ENCODE results near the gene CSPG4. TPM values are rescaled to one million over a fixed set of nuclear protein-coding genes. Genes with fewer than 3 reads are reported as not detected.

CSPG4 gene
- total RNA-seq, 2 donors from 2014 or later = 2.1 to 12.7 TPM

- peaks cover 6% of the 10 kb centered on the region for H3K4me1 ChIP-seq
- DNase-seq = no peak
- H3K9ac ChIP-seq (ENCODE audit: low read depth in 2 of 2, low read length in 2 of 2) = no peak overlapping the region
- no peaks in the 10 kb centered on the region for H3K36me3 ChIP-seq
- no peak overlapping the region for H3K27ac ChIP-seq
- H3K9me3 ChIP-seq = no peaks in the 10 kb centered on the region
- TF ChIP-seq, protein P1, sequence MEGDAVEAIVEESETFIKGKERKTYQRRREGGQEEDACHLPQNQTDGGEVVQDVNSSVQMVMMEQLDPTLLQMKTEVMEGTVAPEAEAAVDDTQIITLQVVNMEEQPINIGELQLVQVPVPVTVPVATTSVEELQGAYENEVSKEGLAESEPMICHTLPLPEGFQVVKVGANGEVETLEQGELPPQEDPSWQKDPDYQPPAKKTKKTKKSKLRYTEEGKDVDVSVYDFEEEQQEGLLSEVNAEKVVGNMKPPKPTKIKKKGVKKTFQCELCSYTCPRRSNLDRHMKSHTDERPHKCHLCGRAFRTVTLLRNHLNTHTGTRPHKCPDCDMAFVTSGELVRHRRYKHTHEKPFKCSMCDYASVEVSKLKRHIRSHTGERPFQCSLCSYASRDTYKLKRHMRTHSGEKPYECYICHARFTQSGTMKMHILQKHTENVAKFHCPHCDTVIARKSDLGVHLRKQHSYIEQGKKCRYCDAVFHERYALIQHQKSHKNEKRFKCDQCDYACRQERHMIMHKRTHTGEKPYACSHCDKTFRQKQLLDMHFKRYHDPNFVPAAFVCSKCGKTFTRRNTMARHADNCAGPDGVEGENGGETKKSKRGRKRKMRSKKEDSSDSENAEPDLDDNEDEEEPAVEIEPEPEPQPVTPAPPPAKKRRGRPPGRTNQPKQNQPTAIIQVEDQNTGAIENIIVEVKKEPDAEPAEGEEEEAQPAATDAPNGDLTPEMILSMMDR (IDR thresholded peaks at IDR 0.05) = no peak
- intact Hi-C loops (cut with DNase I) = loop anchor here (5.0 kb wide), 1 partner anchor 77 kb away; no protein-coding TSS in a partner anchor
- no peak overlapping the region for H3K4me3 ChIP-seq
- no peaks in the 10 kb centered on the region for H3K27me3 ChIP-seq
These were observed 12.5 kb upstream of the CSPG4 start for GRCh38 chr15:75725006-75725718.

GRCh38 chr15:75723847-75724660, 11.4 kb upstream of the CSPG4 start:
- Histone ChIP-seq H3K36me3 (no peaks in the 10 kb centered on the region), H3K27me3 (no peaks in the 10 kb centered on the region), H3K27ac (peak overlapping the region; percentile 38), H3K9ac (ENCODE audit: low read depth in 2 of 2, low read length in 2 of 2) (peak overlapping the region; percentile 58 to 62), H3K9me3 (no peaks in the 10 kb centered on the region), H3K4me3 (no peak overlapping the region), H3K4me1 (peaks cover 6% of the 10 kb centered on the region)
- TF ChIP-seq, protein P1 (IDR thresholded peaks at IDR 0.05) = no peak
- intact Hi-C loops (cut with DNase I) = no loop called here
- DNase-seq = peak; percentile 88

DNA sequence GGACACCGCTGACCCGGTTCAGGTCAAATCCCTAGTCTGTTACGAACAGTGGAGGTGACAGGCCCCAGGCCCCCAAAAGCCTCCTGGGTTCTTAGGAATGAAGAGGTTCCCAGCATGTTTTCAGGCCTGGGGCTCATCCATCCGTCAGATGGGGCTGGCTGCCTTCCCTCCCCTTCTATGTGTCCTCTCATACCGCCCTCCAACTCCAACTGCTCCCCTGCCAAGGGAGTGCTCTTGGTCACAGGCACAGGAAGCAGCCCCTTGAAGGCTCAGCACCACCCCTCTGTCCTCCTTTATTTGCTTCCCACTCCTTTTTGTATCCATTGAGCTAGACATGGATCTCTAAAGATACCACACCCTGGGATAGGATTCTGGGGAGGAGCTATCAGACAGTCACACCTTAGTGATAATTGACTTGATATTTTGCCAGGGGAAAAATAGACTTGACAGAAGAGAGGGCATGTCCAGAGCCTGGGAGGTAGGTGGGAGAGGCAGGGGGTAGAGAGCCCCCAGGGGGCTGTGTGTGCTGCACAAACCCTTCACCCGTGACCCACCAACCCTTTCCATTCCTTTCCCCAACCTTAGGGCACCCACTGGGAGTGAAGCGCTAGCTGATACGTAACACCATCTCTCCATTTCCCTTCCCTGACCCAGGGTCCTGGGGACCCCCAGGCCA, 10.7 kb upstream of the CSPG4 start:
- intact Hi-C loops (cut with DNase I) = no loop called here

DNA sequence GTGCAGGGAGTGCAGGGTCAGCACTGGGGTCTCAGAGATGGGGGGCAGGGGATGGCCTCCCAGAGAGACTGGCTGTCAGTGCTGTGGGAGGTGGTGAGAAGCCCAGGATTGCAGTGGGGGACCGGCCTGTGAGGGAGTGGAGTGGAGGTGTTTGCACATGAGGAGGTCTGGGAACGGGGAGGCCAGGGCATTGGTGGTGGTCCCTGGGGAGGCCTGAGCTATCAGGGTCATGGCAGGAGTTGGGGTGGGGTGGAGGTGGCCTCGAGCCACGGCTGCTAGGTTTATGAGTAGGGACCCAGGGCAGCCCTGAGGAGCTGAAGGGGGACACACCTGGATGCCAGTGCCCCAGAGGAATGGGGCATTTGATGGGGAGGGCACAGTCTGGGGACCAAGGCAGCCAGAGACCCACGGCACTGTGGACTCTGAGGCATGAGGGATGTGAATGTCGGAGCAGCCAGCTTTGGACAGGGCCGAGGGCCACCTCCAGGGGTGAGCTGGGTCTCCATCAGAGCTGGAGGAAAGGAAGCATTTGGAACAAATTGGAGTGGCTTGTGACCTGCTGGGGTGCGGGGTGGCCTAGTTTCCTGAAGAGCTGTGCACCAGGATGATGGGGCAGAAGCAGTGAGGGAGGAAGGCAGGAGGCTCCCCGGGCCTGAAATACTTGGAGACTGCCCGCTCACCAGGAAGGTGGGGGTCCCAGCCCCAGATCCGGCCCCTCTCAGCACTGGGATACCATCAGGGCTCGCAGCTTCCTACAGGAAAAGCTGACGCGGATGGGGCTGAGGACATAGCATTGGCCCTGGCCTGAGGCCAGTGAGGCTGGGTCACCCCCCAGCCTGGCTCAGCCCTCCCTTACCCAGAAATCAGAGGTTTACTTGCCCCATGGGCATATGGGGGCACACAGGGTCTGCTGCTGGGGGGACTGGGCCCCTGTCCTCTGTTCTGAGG, 9.5 kb upstream of the CSPG4 start:
- intact Hi-C loops (cut with DNase I) = no loop called here
- H3K9me3 ChIP-seq = no peaks in the 10 kb centered on the region
- H3K27ac ChIP-seq = no peak overlapping the region
- no peaks in the 10 kb centered on the region for H3K27me3 ChIP-seq
- no peak overlapping the region for H3K9ac ChIP-seq (ENCODE audit: low read depth in 2 of 2, low read length in 2 of 2)
- peaks cover 6% of the 10 kb centered on the region for H3K4me1 ChIP-seq
- no peaks in the 10 kb centered on the region for H3K36me3 ChIP-seq
- TF ChIP-seq, protein P1 (IDR thresholded peaks at IDR 0.05) = no peak
- no peak overlapping the region for H3K4me3 ChIP-seq
- no peak for DNase-seq

More for the DNA sequence above, 10.7 kb upstream of the CSPG4 start:
- no peaks in the 10 kb centered on the region for H3K36me3 ChIP-seq
- H3K4me1 ChIP-seq = peaks cover 6% of the 10 kb centered on the region
- H3K9ac ChIP-seq (ENCODE audit: low read depth in 2 of 2, low read length in 2 of 2) = peak overlapping the region; percentile 58 to 62
- no peak for DNase-seq
- H3K9me3 ChIP-seq = no peaks in the 10 kb centered on the region
- H3K27me3 ChIP-seq = no peaks in the 10 kb centered on the region
- H3K4me3 ChIP-seq = no peak overlapping the region
- TF ChIP-seq, protein P1 (IDR thresholded peaks at IDR 0.05) = no peak
- H3K27ac ChIP-seq = peak overlapping the region; percentile 38
